GM21576 (cell line): ENCODE measurements around the gene JAML.
A peak's percentile ranks its signal among the peaks of the same experiment; 100 is the strongest.

ENCODE experiments used
- ATAC-seq: cut with Tn5 transposase; IDR thresholded peaks from one replicate; pipeline ENCODE4 v1.9.1; 2021; ENCODE audit warnings: mild to moderate bottlenecking, moderate library complexity; ENCODE audit not compliant: unreplicated experiment

Gene JAML

DNA sequence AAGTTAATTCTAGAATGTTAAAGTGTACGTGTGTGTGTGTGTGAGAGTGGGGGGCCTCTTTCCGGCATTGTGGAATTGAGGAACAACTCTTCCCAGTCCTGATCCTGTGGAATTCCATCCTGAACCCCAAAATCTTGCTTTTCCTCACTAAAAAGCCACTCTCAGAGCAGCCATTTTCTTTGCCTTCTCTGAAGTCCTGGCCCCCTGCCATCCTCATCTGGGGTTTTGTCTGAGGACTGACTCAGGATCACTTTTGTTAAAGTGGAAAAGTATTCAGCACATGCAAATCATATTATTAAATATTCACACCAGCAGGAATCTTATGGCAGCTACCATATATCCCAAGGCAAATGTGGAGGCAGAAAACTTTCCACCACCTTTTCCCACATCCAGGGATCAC is 76.0 kb downstream of the JAML start:
- ATAC-seq: no peak

DNA sequence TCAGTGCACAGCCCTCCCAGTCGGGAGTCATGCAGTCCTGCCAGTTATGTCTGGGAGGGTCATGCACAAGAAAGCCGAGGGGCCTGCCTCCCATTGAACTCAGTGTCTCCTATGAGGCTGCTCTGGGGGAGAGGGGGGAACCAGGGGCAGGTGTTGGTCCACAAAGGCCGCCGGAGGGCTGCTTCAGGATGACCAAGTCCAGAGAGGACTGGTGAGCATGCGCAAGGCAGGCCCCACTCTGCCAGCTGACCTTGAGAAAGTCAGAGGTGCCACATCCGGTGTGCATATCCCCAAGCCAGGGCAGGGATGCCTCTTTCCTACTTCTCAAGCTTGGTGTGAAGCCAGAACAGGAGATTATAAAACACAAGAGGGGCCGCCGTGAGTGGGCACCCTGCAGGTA is 76.6 kb downstream of the JAML start:
- ATAC-seq: no peak

DNA sequence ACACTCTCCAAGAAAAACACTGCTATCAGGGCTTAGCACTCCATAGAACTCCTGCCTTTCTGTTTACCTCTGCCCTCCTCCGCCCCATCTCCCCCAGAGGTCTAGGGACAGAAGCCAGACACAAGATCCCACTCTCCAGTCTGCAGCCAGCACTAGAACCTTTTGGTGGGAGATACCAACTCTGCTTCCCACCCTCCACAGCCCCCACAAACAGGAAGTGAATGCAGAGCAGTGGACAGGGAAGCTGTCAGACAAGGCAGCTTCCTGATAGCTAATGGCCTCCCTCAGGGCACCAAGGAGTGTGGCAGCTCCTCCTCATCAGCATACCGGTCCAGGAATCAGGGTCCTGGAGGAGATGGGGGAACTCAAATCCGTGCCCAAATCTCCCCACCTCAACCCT is 77.3 kb downstream of the JAML start:
- no peak for ATAC-seq

DNA sequence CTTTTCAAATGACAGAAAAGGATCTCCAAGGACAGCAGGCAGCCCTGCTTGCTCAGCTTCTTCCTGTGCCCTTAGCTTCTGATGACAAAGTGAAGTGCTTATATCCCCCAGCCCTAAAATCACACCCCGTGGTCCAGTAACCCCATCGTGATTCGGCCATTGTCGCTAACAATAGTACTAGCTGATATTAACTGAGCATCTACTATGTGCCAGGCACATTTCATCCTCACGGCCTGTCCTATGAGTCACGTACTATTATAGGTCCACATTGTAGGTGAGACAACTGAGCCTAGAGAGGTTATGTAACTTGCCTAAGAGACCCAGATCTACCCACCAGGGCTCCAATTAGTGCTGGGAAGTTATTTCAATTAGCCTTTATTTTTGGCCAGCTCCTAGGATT is 78.3 kb downstream of the JAML start:
- no peak for ATAC-seq

DNA sequence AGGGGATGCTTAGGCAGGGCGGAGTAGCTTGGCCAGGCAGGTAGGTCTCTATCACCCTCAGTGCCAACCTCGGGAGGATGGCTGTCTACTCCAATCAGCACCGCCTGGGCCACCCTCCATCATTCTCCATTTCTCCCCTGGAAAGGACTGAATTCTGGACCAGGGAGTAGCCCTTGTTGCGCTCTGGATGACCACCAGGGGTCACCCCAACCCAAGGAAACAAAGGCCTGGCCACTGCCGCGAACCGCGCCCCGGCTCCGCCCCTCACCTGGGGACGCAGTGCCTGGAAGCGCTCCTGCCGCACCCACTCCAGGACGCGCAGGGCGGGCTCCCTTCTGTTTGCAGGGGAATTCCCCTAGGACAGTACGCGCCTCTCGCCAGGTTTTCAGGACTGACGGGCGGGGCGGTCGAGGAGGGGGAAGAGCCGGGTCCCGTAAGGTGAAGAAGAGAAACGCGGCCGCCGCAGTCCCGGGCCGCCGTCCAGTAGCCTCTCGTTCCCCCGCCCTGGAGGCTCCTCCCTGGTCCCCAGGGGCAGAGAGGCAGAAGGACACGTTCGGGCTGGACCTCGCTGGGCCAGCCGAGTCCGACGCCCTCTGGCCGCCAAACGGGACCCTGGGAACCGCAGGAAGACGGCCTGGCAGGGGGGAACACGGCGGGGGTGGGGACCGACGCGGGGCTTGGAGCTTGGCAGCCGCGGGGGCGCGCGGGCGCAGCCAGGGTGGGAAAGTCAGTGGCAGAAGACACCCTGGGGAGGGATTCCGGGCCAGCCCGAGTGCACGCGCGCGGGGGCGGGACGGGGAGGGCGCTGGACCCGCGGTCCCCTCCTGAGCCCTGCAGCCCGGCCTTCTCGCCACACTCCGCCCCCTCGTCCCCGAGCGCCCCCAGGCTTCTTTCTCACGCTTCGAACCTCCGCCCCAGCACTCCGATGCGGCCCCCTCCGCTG is 79.3 kb downstream of the JAML start:
- ATAC-seq: peak; percentile 72

DNA sequence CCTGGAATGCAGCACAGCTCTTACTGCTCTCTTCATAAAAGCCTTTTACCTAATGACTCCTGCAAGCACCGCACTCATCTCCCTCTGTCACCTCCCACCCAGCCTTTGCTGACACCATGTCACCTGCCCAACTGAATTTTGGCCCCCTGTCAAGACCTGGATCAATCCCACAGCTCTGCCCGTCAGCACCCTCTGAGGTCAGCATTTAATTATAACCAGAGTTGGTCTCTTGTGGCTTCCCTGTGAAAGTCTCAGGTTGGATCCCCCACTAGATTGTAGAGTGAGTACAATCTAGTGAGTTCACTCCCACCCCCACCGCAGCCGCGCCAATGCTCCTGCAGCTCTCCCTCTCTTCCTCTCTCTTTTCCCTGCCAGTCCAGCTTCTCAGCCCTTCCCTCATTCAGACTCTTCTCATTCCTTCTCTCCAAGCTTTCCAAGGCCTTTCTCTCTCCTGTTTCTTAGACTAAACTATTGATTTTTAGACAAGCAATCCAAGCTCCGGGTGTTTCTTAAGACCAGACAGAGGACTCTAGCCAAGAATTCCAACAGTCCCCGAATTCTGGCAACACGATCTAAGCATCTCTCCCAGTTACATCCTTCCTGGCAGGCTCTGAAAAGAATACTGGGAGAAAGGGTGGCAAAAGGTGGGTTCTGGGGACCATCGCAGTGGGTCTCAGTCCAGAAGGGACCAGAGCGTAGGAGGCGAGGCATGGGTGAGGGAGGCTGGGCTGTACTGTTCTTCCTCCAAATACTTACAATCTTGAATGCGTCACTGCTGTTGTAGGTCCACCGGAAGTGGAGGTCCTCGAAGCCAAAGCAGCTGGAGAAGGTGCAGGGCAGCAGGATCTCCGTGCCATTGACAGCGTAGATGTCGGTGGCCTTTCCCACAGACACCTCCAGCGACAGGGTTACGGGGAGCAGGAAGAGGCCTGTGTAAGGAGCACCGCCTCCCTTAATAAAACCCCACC is 80.2 kb downstream of the JAML start:
- no peak for ATAC-seq
